WTC11 (cell line): ENCODE data around the gene KANK3. TPM values are rescaled to one million over a fixed set of nuclear protein-coding genes. Genes with fewer than 3 reads are reported as not detected.
A peak's percentile ranks its signal among the peaks of the same experiment; 100 is the strongest.

ENCODE experiments used
- AFF4 ChIP-seq: sonication (generic); formaldehyde crosslinking; IDR thresholded peaks from 2 replicates; pipeline ENCODE4 v1.8.1; 2023; ENCODE audit warnings: mild to moderate bottlenecking, missing genetic modification reagents, borderline replicate concordance
- AR ChIP-seq: fragments of 250-450 bp; sonication (Bioruptor Pico); IDR thresholded peaks from 2 replicates; pipeline ENCODE4 v1.9.0; 2021; ENCODE audit warnings: mild to moderate bottlenecking
- CREB1 ChIP-seq: sonication (generic); formaldehyde crosslinking; IDR thresholded peaks from 2 replicates; pipeline ENCODE4 v1.8.0; 2023; ENCODE audit warnings: mild to moderate bottlenecking, missing genetic modification reagents
- CTCF ChIP-seq: fragments of 200-600 bp; IDR thresholded peaks from 2 replicates; pipeline ENCODE4 v1.8.0; 2022; ENCODE audit warnings: antibody characterized with exemption
- E2F4 ChIP-seq: sonication (generic); formaldehyde crosslinking; IDR thresholded peaks from 2 replicates; pipeline ENCODE4 v1.8.1; 2022; ENCODE audit warnings: low read depth, mild to moderate bottlenecking, moderate library complexity, missing genetic modification reagents, borderline replicate concordance
- ELF4 ChIP-seq: sonication (generic); formaldehyde crosslinking; IDR thresholded peaks from 2 replicates; pipeline ENCODE4 v1.8.1; 2022; ENCODE audit warnings: low read depth, mild to moderate bottlenecking, moderate library complexity, missing genetic modification reagents
- EMX1 ChIP-seq: fragments of 250-450 bp; sonication (Bioruptor Pico); IDR thresholded peaks from 2 replicates; pipeline ENCODE4 v1.8.0; 2021; ENCODE audit warnings: mild to moderate bottlenecking
- FOXP4 ChIP-seq: sonication (generic); formaldehyde crosslinking; IDR thresholded peaks from 2 replicates; pipeline ENCODE4 v1.8.0; 2022; ENCODE audit warnings: mild to moderate bottlenecking, missing genetic modification reagents
- GRHL2 ChIP-seq: fragments of 250-450 bp; sonication (Bioruptor Pico); IDR thresholded peaks from 2 replicates; pipeline ENCODE4 v1.8.0; 2022; ENCODE audit warnings: mild to moderate bottlenecking, moderate library complexity; ENCODE audit not compliant: insufficient replicate concordance, severe bottlenecking
- HMGA2 ChIP-seq: fragments of 250-450 bp; sonication (Bioruptor Pico); IDR thresholded peaks from 2 replicates; pipeline ENCODE4 v1.4.0; 2021; ENCODE audit warnings: mild to moderate bottlenecking, moderate library complexity
- NR2C2 ChIP-seq: sonication (generic); formaldehyde crosslinking; IDR thresholded peaks from 2 replicates; pipeline ENCODE4 v1.8.0; 2022; ENCODE audit warnings: mild to moderate bottlenecking, missing genetic modification reagents
- NR3C1 ChIP-seq: sonication (generic); formaldehyde crosslinking; conservative IDR thresholded peaks from 2 replicates; pipeline ENCODE4 v1.8.1; 2023; ENCODE audit warnings: low read depth, mild to moderate bottlenecking, missing genetic modification reagents
- SMAD3 ChIP-seq: sonication (generic); formaldehyde crosslinking; IDR thresholded peaks from 2 replicates; pipeline ENCODE4 v1.8.0; 2022; ENCODE audit warnings: missing genetic modification reagents, mild to moderate bottlenecking, borderline replicate concordance
- USF1 ChIP-seq: sonication (generic); formaldehyde crosslinking; IDR thresholded peaks from 2 replicates; pipeline ENCODE4 v1.8.0; 2022; ENCODE audit warnings: mild to moderate bottlenecking, missing genetic modification reagents
- ZBTB21 ChIP-seq: sonication (generic); formaldehyde crosslinking; IDR thresholded peaks from 2 replicates; pipeline ENCODE4 v1.8.1; 2023; ENCODE audit warnings: mild to moderate bottlenecking, missing genetic modification reagents, borderline replicate concordance
- ZNF281 ChIP-seq: sonication (generic); formaldehyde crosslinking; IDR thresholded peaks from 2 replicates; pipeline ENCODE4 v1.8.0; 2023; ENCODE audit warnings: mild to moderate bottlenecking, missing genetic modification reagents
- ZNF317 ChIP-seq: sonication (generic); formaldehyde crosslinking; IDR thresholded peaks from 2 replicates; pipeline ENCODE4 v1.8.1; 2023; ENCODE audit warnings: low read depth, mild to moderate bottlenecking, moderate library complexity, missing genetic modification reagents, borderline replicate concordance
- ZNF416 ChIP-seq: fragments of 250-450 bp; sonication (Bioruptor Pico); IDR thresholded peaks from 2 replicates; pipeline ENCODE4 v1.9.0; 2021; ENCODE audit warnings: mild to moderate bottlenecking, inconsistent platforms
- ZNF425 ChIP-seq: fragments of 250-450 bp; sonication (Bioruptor Pico); conservative IDR thresholded peaks from 2 replicates; pipeline ENCODE4 v1.9.0; 2021; ENCODE audit warnings: mild to moderate bottlenecking
- total RNA-seq: library from RNA; stranded (reverse); gene quantifications from 3 replicates; pipeline ENCODE4 v1.2.3, GENCODE V29; 2021

KANK3 gene
- total RNA-seq, 1 experiment from 2014 or later, result 8.0 TPM

- TF ChIP-seq CTCF, result no peak
- no peak for TF ChIP-seq ZNF425 (CRISPR knock-in tag)
- no peak for TF ChIP-seq ZNF281
- no peak for TF ChIP-seq HMGA2 (CRISPR knock-in tag)
- TF ChIP-seq E2F4 (CRISPR knock-in tag), result no peak
- TF ChIP-seq ZNF416, result peak; percentile 21; the same call in 1 of the 2 replicates
- no peak for TF ChIP-seq ELF4 (CRISPR knock-in tag)
- peak; percentile 92; the same call in 1 of the 2 replicates for TF ChIP-seq CREB1 (CRISPR knock-in tag)
- TF ChIP-seq ZBTB21, result no peak
- no peak for TF ChIP-seq ZNF317 (CRISPR knock-in tag)
- TF ChIP-seq AR (CRISPR knock-in tag), result no peak
- no peak for TF ChIP-seq NR3C1 (CRISPR knock-in tag)
- TF ChIP-seq USF1 (CRISPR knock-in tag), result peak; percentile 95
- no peak for TF ChIP-seq SMAD3 (CRISPR knock-in tag)
- no peak for TF ChIP-seq GRHL2 (CRISPR knock-in tag)
- peak; percentile 55 for TF ChIP-seq FOXP4
- TF ChIP-seq EMX1 (CRISPR knock-in tag), result no peak
- no peak for TF ChIP-seq NR2C2 (CRISPR knock-in tag)
- no peak for TF ChIP-seq AFF4 (CRISPR knock-in tag)
Measured at GRCh38 chr19:8321067-8321985, 21.7 kb downstream of the KANK3 start, which contains the start of the genes NDUFA7 and RPS28 (continued).
